Caco-2 (cell line): ENCODE measurements around the gene COX7B2. TPM values are rescaled to one million over a fixed set of nuclear protein-coding genes. Genes with fewer than 3 reads are reported as not detected.

Source experiments
- BruUV-seq: library from RNA; stranded (reverse); fragments of 400-500 nt; replicated peaks from 2 replicates; lab custom pipeline; 2021; lab: Mats Ljungman, UMichigan
- CTCF ChIA-PET: fragments of 300-600 bp; sonication (Branson Sonifier 250); formaldehyde crosslinking; loops from one replicate; lab custom pipeline; 2022; ENCODE audit warnings: antibody characterized with exemption; lab: Charles Lee
- POLR2A ChIA-PET: fragments of 300-600 bp; sonication (Branson Sonifier 250); formaldehyde crosslinking; loops from one replicate; lab custom pipeline; 2022; ENCODE audit warnings: antibody characterized with exemption; lab: Charles Lee
- DNase-seq, 2 experiments: peaks; one replicate each; pipeline versions ENCODE4 v3.0.0 to v3.0.0-alpha.2; 2020 to 2022
- H3K27me3 ChIP-seq: replicated peaks from 2 replicates; pipeline ENCODE4 v1.6.0; 2011; ENCODE audit warnings: low read length; ENCODE audit not compliant: control insufficient read depth, insufficient read depth
- H3K36me3 ChIP-seq: 2 replicates; pipeline ENCODE4 v1.5.1; 2011; ENCODE audit warnings: low read length; ENCODE audit not compliant: control insufficient read depth, insufficient read depth
- H3K4me1 ChIP-seq: fragments of 250-450 bp; sonication (Bioruptor Pico); 2 replicates; pipeline ENCODE4 v1.5.1; 2020; ENCODE audit warnings: mild to moderate bottlenecking
- H3K4me3 ChIP-seq: 2 replicates; pipeline ENCODE4 v1.5.1; 2011; ENCODE audit warnings: low read depth, mild to moderate bottlenecking, control low read depth, low read length
- H3K9me3 ChIP-seq: fragments of 250-450 bp; sonication (Bioruptor Pico); 2 replicates; pipeline ENCODE4 v1.5.1; 2020; ENCODE audit warnings: mild to moderate bottlenecking, moderate library complexity
- H3K27ac Mint-ChIP-seq: one replicate; pipeline ENCODE4 v1.8.0; 2022; ENCODE audit warnings: mixed read lengths; ENCODE audit not compliant: unreplicated experiment
- H3K27me3 Mint-ChIP-seq: one replicate; pipeline ENCODE4 v1.8.0; 2022; ENCODE audit warnings: mixed read lengths; ENCODE audit not compliant: insufficient read depth, unreplicated experiment
- H3K36me3 Mint-ChIP-seq: one replicate; pipeline ENCODE4 v1.8.0; 2022; ENCODE audit warnings: mild to moderate bottlenecking, mixed read lengths; ENCODE audit not compliant: insufficient read depth, unreplicated experiment
- H3K4me1 Mint-ChIP-seq: one replicate; pipeline ENCODE4 v1.8.0; 2022; ENCODE audit warnings: low read depth, mixed read lengths; ENCODE audit not compliant: unreplicated experiment
- H3K4me3 Mint-ChIP-seq: one replicate; pipeline ENCODE4 v1.8.0; 2022; ENCODE audit warnings: mild to moderate bottlenecking, moderate library complexity, mixed read lengths; ENCODE audit not compliant: unreplicated experiment
- H3K9me3 Mint-ChIP-seq: one replicate; pipeline ENCODE4 v1.8.0; 2022; ENCODE audit warnings: mixed read lengths; ENCODE audit not compliant: unreplicated experiment
- CTCF ChIP-seq, 2 experiments: fragments of 200-600 bp in 1 of 2; IDR thresholded peaks; 1 replicate in 1 of 2; 2 replicates in 1 of 2; pipeline versions ENCODE4 v1.5.1 to v1.8.0; 2011 to 2022; ENCODE audit warnings: antibody characterized with exemption in 1 of 2, control low read depth in 1 of 2, inconsistent platforms in 1 of 2, low read depth in 1 of 2, low read length in 1 of 2, mild to moderate bottlenecking in 1 of 2, moderate library complexity in 1 of 2; ENCODE audit not compliant: insufficient read depth in 1 of 2, severe bottlenecking in 1 of 2, unreplicated experiment in 1 of 2
- intact Hi-C: fragments of 100-400 bp; cut with micrococcal nuclease; formaldehyde crosslinking; loops from one replicate; pipeline ENCODE4 v1.10.0; 2022; ENCODE audit not compliant: unreplicated experiment
- total RNA-seq: library from RNA; stranded (reverse); gene quantifications from 2 replicates; pipeline ENCODE4 v1.2.3, GENCODE V29; 2022

Gene COX7B2
- total RNA-seq, 1 experiment from 2014 or later: not detected

GRCh38 chr4:46874811-46875210 is 34.2 kb downstream of the COX7B2 start:
- no peaks in the 10 kb centered on the region for H3K9me3 ChIP-seq
- H3K4me1 ChIP-seq: peaks cover 11% of the 10 kb centered on the region; the same call in 1 of the 2 replicates
- no TSS peak for BruUV-seq
- no peaks in the 10 kb centered on the region for H3K36me3 Mint-ChIP-seq
- H3K36me3 ChIP-seq: no peaks in the 10 kb centered on the region
- intact Hi-C loops: no loop called here
- no peak for TF ChIP-seq CTCF (IDR thresholded peaks at IDR 0.05; ENCODE audit: insufficient read depth in 1 of 2, low read depth in 1 of 2, low read length in 1 of 2, severe bottlenecking in 1 of 2, unreplicated experiment in 1 of 2)
- no peak overlapping the region for H3K4me3 ChIP-seq
- no peak overlapping the region for H3K27ac Mint-ChIP-seq
- CTCF ChIA-PET: no interaction called here
- peaks cover 22% of the 10 kb centered on the region for H3K4me1 Mint-ChIP-seq
- no peak for DNase-seq
- no peak overlapping the region for H3K4me3 Mint-ChIP-seq
- peaks cover 20% of the 10 kb centered on the region for H3K9me3 Mint-ChIP-seq
- H3K27me3 Mint-ChIP-seq: no peaks in the 10 kb centered on the region
- no peaks in the 10 kb centered on the region for H3K27me3 ChIP-seq
- POLR2A ChIA-PET: no interaction called here

DNA sequence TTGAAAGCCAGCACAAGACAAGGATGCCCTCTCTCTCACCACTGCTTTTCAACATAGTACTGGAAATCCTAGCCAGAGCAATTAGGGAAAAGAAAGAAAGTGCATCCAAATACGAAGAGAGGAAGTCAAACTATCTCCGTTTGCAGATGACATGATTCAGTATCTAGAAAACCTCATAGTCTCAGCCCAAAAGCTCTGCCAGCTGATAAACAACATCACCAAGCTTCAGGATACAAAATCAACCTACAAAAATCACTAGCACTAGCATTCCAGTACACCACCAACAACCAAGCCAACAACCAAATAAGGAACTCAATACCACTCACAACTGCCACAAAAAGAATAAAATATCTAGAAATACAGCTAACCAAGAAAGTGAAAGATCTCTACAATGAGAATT is 38.6 kb downstream of the COX7B2 start:
- no peaks in the 10 kb centered on the region for H3K9me3 Mint-ChIP-seq
- Histone ChIP-seq H3K9me3 (no peaks in the 10 kb centered on the region), H3K4me1 (peaks cover 20% of the 10 kb centered on the region), H3K27me3 (no peaks in the 10 kb centered on the region), H3K4me3 (no peak overlapping the region), H3K36me3 (no peaks in the 10 kb centered on the region)
- POLR2A ChIA-PET: no interaction called here
- no peak overlapping the region for H3K4me3 Mint-ChIP-seq
- CTCF ChIA-PET: no interaction called here
- H3K27ac Mint-ChIP-seq: no peak overlapping the region
- H3K36me3 Mint-ChIP-seq: no peaks in the 10 kb centered on the region
- H3K27me3 Mint-ChIP-seq: no peaks in the 10 kb centered on the region
- no TSS peak for BruUV-seq
- H3K4me1 Mint-ChIP-seq: peaks cover 25% of the 10 kb centered on the region
- intact Hi-C loops: no loop called here
- no peak for DNase-seq
- TF ChIP-seq CTCF (IDR thresholded peaks at IDR 0.05; ENCODE audit: insufficient read depth in 1 of 2, low read depth in 1 of 2, low read length in 1 of 2, severe bottlenecking in 1 of 2, unreplicated experiment in 1 of 2): no peak

GRCh38 chr4:46856333-46856732 is 52.7 kb downstream of the COX7B2 start:
- no peaks in the 10 kb centered on the region for H3K4me1 Mint-ChIP-seq
- ChIA-PET CTCF (no interaction called here), POLR2A (no interaction called here)
- no peak for TF ChIP-seq CTCF (IDR thresholded peaks at IDR 0.05; ENCODE audit: insufficient read depth in 1 of 2, low read depth in 1 of 2, low read length in 1 of 2, severe bottlenecking in 1 of 2, unreplicated experiment in 1 of 2)
- H3K27ac Mint-ChIP-seq: no peak overlapping the region
- no peaks in the 10 kb centered on the region for H3K9me3 ChIP-seq
- no peaks in the 10 kb centered on the region for H3K36me3 ChIP-seq
- H3K27me3 ChIP-seq: no peaks in the 10 kb centered on the region
- H3K4me3 Mint-ChIP-seq: no peak overlapping the region
- BruUV-seq: no TSS peak
- no peaks in the 10 kb centered on the region for H3K27me3 Mint-ChIP-seq
- H3K9me3 Mint-ChIP-seq: no peaks in the 10 kb centered on the region
- no peak overlapping the region for H3K4me3 ChIP-seq
- DNase-seq: no peak
- no peaks in the 10 kb centered on the region for H3K36me3 Mint-ChIP-seq
- H3K4me1 ChIP-seq: peaks cover 3% of the 10 kb centered on the region
- intact Hi-C loops: no loop called here
